HG02571 (cell line): ENCODE results near the gene ZNF385C.

Experiments
- ATAC-seq: cut with Tn5 transposase; IDR thresholded peaks from one replicate; pipeline ENCODE4 v1.9.1; 2021; ENCODE audit warnings: mild to moderate bottlenecking, moderate library complexity; ENCODE audit not compliant: unreplicated experiment

ZNF385C gene

GRCh38 chr17:42107597-42108576 is 9.6 kb upstream of the ZNF385C start:
- peak; percentile 57 for ATAC-seq

GRCh38 chr17:42107124-42107523 is 8.9 kb upstream of the ZNF385C start:
- ATAC-seq, result no peak

DNA sequence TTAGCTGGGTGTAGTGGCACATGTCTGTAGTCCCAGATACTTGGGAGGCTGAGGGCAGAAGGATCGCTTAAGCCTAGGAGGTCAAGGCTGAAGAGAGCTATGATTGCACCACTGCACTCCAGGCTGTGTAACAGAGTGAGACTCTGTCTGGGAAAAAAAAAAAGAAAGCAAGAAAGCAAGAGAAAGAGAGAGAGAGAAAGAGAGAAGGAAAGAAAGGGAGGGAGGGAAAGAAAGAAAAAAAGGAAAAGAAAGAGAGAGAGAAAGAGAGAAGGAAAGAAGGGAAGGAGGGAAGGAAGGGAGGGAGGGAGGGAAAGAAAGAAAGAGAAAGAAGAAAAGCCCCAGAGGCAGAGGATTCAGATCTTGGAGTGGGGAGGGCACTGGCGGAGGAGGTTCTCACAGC is 7.7 kb upstream of the ZNF385C start:
- ATAC-seq, result no peak

DNA sequence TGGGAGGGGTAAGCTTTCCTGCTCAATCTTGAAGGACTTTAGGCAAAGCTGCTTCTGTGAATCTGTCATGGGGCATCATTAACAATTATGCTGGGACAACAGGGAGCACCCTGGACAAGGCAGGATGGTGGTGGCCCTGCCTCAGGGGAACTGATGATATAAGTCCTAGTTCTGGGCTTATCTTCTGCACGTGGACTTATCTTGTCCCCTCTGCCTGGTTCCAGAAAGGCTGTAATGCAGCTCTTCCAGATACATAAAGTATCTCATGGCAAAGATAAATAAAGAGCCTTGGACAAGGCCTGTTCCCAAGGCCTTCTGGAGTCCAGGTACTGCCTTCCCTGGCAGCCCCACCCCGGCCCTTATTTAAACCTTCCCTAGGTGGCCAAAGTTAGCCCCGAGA is 6.0 kb upstream of the ZNF385C start:
- no peak for ATAC-seq

GRCh38 chr17:42103221-42103954 is 5.1 kb upstream of the ZNF385C start:
- no peak for ATAC-seq

GRCh38 chr17:42101513-42102292 is 3.4 kb upstream of the ZNF385C start:
- ATAC-seq, result no peak

GRCh38 chr17:42098730-42099399 is 592 bp upstream of the ZNF385C start:
- no peak for ATAC-seq

- no peak for ATAC-seq
Observed at GRCh38 chr17:42096360-42097111, 1.7 kb downstream of the ZNF385C start.

- ATAC-seq, result no peak
Observed at GRCh38 chr17:42094375-42095069, 3.8 kb downstream of the ZNF385C start.

GRCh38 chr17:42092939-42093338 is 5.3 kb downstream of the ZNF385C start:
- no peak for ATAC-seq

DNA sequence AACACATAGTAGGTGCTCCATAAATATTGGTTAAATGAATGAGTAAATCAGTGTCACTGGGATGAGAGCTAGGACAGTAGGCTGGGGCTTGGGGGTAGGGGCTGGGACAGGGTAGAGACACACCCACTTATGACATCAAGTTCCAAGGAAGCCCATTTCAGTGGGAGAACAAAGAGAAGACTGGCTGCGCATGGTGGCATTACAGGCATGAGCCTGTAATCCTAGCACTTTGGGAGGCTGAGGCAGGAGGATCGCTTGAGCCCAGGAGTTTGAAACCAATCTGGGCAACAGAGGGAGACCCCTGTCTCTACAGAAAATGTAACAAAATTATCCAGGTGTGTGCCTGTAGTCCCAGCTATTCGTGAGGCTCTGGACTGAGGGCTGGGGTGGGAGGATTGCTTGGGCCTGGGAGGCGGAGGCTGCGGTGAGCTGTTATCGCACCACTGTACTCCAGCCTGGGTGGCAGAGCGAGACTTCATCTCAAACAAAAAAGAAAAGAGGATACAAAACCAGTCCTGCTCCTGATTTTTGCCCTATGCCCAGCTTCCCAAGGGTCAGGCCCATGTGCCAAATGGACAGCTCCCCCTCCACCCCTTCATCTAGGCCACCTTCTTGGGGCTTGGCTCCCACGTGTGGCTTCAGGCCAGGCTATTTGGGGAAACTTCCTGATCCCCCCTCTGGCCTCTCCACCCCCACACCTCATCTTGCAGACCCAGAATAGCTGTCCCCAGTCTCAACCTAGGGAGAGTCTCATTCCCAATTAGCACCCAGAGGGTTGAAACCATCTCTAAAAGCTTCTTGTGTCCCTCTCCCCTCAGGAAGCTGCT is 7.1 kb downstream of the ZNF385C start:
- ATAC-seq, result no peak

- ATAC-seq, result no peak
Observed at GRCh38 chr17:42088736-42089135, 9.5 kb downstream of the ZNF385C start.

- no peak for ATAC-seq
Observed at GRCh38 chr17:42087736-42088705, 10.3 kb downstream of the ZNF385C start.

DNA sequence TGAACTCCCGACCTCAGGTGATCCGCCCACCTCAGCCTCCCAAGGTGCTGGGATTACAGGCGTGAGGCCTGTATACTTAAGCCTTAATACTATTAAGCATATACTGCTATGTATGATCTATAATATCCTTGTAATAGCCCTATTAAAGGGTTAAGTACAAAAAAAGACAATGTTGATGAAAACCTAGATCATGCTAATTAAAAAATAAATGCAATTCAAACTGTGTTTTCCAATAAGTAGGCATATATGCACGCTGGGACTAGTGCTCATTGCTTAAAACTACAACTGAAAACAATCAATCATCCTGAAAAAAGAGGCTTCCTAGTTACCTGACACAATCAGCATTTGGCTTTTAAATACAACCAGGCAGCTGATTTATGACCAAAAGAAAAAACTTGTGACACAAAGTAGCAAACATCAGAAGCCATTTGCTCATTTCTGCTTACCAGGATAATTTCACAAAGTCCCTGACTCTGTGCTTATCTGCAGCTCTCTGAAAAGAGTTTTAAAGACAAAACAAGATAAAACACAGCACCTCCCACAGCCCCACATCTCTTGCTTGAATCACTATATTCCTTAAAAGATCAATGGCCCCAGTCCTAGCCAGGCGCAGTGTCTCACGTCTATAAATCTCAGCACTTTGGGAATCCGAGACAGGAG is 11.1 kb downstream of the ZNF385C start:
- no peak for ATAC-seq

DNA sequence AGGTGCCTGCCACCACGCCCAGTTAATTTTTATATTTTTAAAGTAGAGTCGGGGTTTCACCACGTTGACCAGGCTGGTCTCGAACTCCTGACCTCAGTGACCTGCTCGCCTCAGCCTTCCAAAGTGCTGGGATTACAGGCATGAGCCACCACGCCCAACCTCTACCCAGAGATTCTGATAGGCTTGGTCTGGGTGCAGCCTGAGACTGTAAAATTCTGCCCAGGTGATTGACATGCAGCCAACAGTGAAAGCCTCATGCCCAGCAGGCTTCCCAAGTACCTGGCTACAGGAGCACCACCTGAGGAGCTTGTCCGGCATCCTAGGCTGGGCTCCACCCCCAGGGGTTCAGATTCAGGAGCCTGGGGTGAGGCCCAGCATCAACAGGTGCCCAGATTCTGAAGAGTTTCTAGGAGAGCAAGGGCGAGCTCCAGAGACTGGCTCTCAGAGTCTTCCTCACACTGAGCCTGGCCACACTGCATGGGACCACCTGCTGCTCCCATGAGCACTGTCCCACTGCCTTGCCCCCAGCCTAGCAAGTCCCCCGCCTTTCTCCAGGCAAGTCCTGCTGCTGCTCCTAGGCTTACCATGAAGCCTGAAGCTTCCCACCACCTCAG is 16.6 kb downstream of the ZNF385C start:
- ATAC-seq, result no peak

DNA sequence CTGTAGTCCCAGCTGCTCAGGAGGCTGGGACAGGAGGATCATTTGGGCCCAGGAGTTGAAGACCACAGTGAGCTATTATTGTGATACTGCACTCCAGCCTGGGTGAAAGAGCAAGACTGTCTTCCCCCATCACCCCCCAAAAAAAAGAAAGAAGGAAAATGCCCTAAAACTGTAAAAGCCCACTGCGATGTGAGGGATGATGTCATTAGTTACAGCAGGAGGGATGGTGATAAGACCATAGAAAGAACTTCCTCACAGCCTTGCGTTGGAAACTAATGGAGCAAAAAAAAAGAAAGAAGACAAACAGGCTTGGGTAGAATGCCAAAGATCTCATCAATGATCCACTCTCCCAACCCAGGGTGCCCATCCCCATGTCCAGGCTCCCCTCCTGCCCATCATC is 18.7 kb downstream of the ZNF385C start:
- ATAC-seq, result no peak
